Esophagus squamous epithelium (tissue), 4 donors: ENCODE data around the gene VIPR1.

Experiments used
- CTCF ChIP-seq, 6 experiments: fragments of 450-650 bp in 4 of 6; fragments of 200-600 bp in 2 of 6; sonication (generic) in 2 of 6; IDR thresholded peaks; one replicate each; pipeline ENCODE4 v1.5.1; 2016 to 2019; ENCODE audit warnings: antibody characterized with exemption in 6 of 6, mild to moderate bottlenecking in 4 of 6, moderate library complexity in 4 of 6
- POLR2A ChIP-seq, 4 donors: fragments of 450-650 bp; IDR thresholded peaks; one replicate each; pipeline ENCODE4 v1.6.1; 2017; ENCODE audit warnings: antibody characterized with exemption in 4 of 4, mild to moderate bottlenecking in 4 of 4, moderate library complexity in 3 of 4

GRCh38 chr3:42499478-42499871, 3.0 kb upstream of the VIPR1 start:
- no peak for TF ChIP-seq CTCF (IDR thresholded peaks at IDR 0.05)
- TF ChIP-seq POLR2A (IDR thresholded peaks at IDR 0.05): no peak
